ENCODE results near the gene PPP3CA.

DNA sequence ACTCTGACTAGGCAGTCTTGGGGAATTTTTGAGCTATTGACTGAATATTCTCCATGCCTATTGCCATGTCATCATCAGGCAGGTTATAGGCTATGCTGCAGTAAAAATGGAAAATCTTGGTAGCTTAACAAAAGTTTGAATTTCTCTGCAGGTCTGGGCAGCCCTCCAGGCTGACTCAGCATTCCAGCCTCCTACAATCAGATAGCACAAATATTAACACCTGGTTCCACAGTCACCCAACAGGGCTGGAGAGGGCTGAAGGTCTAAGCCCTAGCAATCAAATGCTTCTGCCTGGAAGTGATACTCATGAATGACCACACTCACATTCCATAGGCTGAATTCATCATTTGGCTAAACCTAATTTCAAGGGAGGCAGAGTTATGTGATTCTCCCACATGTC, 9.6 kb upstream of the PPP3CA start:
- TF ChIP-seq FOXK2 (IDR thresholded peaks at IDR 0.05) (no peak), NFRKB (IDR thresholded peaks at IDR 0.05) (no peak), ZNF384 (IDR thresholded peaks at IDR 0.05) (no peak), FOXM1 (IDR thresholded peaks at IDR 0.05; ENCODE audit: borderline replicate concordance) (no peak), SP1 (IDR thresholded peaks at IDR 0.05) (no peak)

Measured in HEK293T (cell line).